ENCODE results near the gene RLN3. TPM values are rescaled to one million over a fixed set of nuclear protein-coding genes. Genes with fewer than 3 reads are reported as not detected.

RLN3 gene
- total and polyA plus RNA-seq, 9 of the 15 experiments (the other 6 are each of a cell fraction or from before 2014, with no cell fraction given): 0.31 to 1.2 (median 0.71) TPM; not detected in 6

GRCh38 chr19:14072535-14073260, 44.8 kb downstream of the RLN3 start, which contains the start of gene MISP3 (continued):
- TF ChIP-seq, protein P1, sequence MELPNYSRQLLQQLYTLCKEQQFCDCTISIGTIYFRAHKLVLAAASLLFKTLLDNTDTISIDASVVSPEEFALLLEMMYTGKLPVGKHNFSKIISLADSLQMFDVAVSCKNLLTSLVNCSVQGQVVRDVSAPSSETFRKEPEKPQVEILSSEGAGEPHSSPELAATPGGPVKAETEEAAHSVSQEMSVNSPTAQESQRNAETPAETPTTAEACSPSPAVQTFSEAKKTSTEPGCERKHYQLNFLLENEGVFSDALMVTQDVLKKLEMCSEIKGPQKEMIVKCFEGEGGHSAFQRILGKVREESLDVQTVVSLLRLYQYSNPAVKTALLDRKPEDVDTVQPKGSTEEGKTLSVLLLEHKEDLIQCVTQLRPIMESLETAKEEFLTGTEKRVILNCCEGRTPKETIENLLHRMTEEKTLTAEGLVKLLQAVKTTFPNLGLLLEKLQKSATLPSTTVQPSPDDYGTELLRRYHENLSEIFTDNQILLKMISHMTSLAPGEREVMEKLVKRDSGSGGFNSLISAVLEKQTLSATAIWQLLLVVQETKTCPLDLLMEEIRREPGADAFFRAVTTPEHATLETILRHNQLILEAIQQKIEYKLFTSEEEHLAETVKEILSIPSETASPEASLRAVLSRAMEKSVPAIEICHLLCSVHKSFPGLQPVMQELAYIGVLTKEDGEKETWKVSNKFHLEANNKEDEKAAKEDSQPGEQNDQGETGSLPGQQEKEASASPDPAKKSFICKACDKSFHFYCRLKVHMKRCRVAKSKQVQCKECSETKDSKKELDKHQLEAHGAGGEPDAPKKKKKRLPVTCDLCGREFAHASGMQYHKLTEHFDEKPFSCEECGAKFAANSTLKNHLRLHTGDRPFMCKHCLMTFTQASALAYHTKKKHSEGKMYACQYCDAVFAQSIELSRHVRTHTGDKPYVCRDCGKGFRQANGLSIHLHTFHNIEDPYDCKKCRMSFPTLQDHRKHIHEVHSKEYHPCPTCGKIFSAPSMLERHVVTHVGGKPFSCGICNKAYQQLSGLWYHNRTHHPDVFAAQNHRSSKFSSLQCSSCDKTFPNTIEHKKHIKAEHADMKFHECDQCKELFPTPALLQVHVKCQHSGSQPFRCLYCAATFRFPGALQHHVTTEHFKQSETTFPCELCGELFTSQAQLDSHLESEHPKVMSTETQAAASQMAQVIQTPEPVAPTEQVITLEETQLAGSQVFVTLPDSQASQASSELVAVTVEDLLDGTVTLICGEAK (IDR thresholded peaks at IDR 0.05): peak; percentile 55
- TF ChIP-seq, protein P1 (CRISPR knock-in tag; IDR thresholded peaks at IDR 0.05): no peak
- TF ChIP-seq MAFG (tag; conservative IDR thresholded peaks at IDR 0.05): no peak
- peak in 1 of 2 experiments; percentile 22; a peak in 1 of 4 replicates for TF ChIP-seq MAZ (CRISPR knock-in tag; conservative IDR thresholded peaks at IDR 0.05 in 1 of 2, IDR thresholded peaks at IDR 0.05 in 1 of 2)
- TF ChIP-seq, protein P2, sequence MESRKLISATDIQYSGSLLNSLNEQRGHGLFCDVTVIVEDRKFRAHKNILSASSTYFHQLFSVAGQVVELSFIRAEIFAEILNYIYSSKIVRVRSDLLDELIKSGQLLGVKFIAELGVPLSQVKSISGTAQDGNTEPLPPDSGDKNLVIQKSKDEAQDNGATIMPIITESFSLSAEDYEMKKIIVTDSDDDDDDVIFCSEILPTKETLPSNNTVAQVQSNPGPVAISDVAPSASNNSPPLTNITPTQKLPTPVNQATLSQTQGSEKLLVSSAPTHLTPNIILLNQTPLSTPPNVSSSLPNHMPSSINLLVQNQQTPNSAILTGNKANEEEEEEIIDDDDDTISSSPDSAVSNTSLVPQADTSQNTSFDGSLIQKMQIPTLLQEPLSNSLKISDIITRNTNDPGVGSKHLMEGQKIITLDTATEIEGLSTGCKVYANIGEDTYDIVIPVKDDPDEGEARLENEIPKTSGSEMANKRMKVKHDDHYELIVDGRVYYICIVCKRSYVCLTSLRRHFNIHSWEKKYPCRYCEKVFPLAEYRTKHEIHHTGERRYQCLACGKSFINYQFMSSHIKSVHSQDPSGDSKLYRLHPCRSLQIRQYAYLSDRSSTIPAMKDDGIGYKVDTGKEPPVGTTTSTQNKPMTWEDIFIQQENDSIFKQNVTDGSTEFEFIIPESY (CRISPR knock-in tag; IDR thresholded peaks at IDR 0.05): peak; percentile 40; the same call in 1 of the 2 replicates
- peak; percentile 1 for TF ChIP-seq PCBP1 (IDR thresholded peaks at IDR 0.05; ENCODE audit: low read depth, low read length, poor library complexity, severe bottlenecking)
- TF ChIP-seq NCOA4 (IDR thresholded peaks at IDR 0.05; ENCODE audit: partially characterized antibody): no peak
- TF ChIP-seq ZNF707 (CRISPR knock-in tag; conservative IDR thresholded peaks at IDR 0.05): no peak
- TF ChIP-seq BHLHE40 (IDR thresholded peaks at IDR 0.05; ENCODE audit: low read length): peak; percentile 39; the same call in 1 of the 2 replicates
- TF ChIP-seq, protein P3, sequence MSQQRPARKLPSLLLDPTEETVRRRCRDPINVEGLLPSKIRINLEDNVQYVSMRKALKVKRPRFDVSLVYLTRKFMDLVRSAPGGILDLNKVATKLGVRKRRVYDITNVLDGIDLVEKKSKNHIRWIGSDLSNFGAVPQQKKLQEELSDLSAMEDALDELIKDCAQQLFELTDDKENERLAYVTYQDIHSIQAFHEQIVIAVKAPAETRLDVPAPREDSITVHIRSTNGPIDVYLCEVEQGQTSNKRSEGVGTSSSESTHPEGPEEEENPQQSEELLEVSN (IDR thresholded peaks at IDR 0.05; ENCODE audit: borderline replicate concordance in 1 of 2, extremely low read depth in 1 of 2, insufficient read depth in 1 of 2, insufficient read length in 1 of 2, low read depth in 1 of 2, low read length in 1 of 2, poor library complexity in 1 of 2, severe bottlenecking in 1 of 2): peak in 1 of 2 experiments; percentile 7

All from K562 (cell line).